Osteoblast (primary cell): Measurements from ENCODE around the gene NRDC. TPM values are rescaled to one million over a fixed set of nuclear protein-coding genes. Genes with fewer than 3 reads are reported as not detected.

Experiments used
- DNase-seq: peaks from one replicate; pipeline ENCODE4 v3.0.0; 2011; ENCODE audit warnings: low spot score, mixed read lengths; ENCODE audit not compliant: insufficient read length; ENCODE audit errors: missing footprints
- H2AFZ ChIP-seq: 2 replicates; pipeline ENCODE4 v1.6.0; 2011; ENCODE audit warnings: mild to moderate bottlenecking, low read length
- H3K27ac ChIP-seq: 2 replicates; pipeline ENCODE4 v1.5.1; 2011; ENCODE audit warnings: mild to moderate bottlenecking, low read depth, low read length, moderate library complexity
- H3K27me3 ChIP-seq: 2 replicates; pipeline ENCODE4 v1.6.0; 2012; ENCODE audit warnings: mild to moderate bottlenecking, control low read depth, inconsistent platforms, low read length, moderate library complexity; ENCODE audit not compliant: insufficient read depth
- H3K36me3 ChIP-seq: 2 replicates; pipeline ENCODE4 v1.5.1; 2011; ENCODE audit warnings: mild to moderate bottlenecking, low read length, control low read depth, moderate library complexity; ENCODE audit not compliant: insufficient read depth
- H3K4me1 ChIP-seq: 2 replicates; pipeline ENCODE4 v1.5.1; 2011; ENCODE audit warnings: mild to moderate bottlenecking, low read length, control low read depth, moderate library complexity; ENCODE audit not compliant: insufficient read depth
- H3K4me2 ChIP-seq: 2 replicates; pipeline ENCODE4 v1.6.0; 2011; ENCODE audit warnings: mild to moderate bottlenecking, low read length; ENCODE audit not compliant: insufficient read depth
- H3K4me3 ChIP-seq: fragments of 200-600 bp; sonication (generic); 3 replicates; pipeline ENCODE4 v1.5.1; 2012; ENCODE audit warnings: mild to moderate bottlenecking, low read length, inconsistent platforms; ENCODE audit not compliant: insufficient read depth
- H3K79me2 ChIP-seq: 2 replicates; pipeline ENCODE4 v1.6.0; 2012; ENCODE audit warnings: mild to moderate bottlenecking, low read length, control low read depth, inconsistent platforms; ENCODE audit not compliant: insufficient read depth
- H3K9me3 ChIP-seq: 2 replicates; pipeline ENCODE4 v1.5.1; 2011; ENCODE audit warnings: low read depth, low read length, control low read depth
- H4K20me1 ChIP-seq: 2 replicates; pipeline ENCODE4 v1.6.0; 2012; ENCODE audit warnings: mild to moderate bottlenecking, low read length, control low read depth; ENCODE audit not compliant: insufficient read depth
- CTCF ChIP-seq: IDR thresholded peaks from 2 replicates; pipeline ENCODE4 v1.5.1; 2011; ENCODE audit warnings: mild to moderate bottlenecking, low read depth, low read length, moderate library complexity; ENCODE audit errors: extremely low read depth
- total RNA-seq: library from RNA; depleted of rRNA; stranded (reverse); fragments of >200 nt; gene quantifications from 2 replicates; pipeline ENCODE4 v1.2.3, GENCODE V29; 2012

NRDC gene
- total RNA-seq, 1 donor, result 81.4 TPM

- DNase-seq, result peak; percentile 74
- Histone ChIP-seq H4K20me1 (no peaks in the 10 kb centered on the region), H3K79me2 (no peaks in the 10 kb centered on the region), H3K4me2 (peak overlapping the region; percentile 17), H3K4me1 (peaks cover 42% of the 10 kb centered on the region), H2AFZ (no peak overlapping the region), H3K27ac (peak overlapping the region; percentile 60), H3K27me3 (no peaks in the 10 kb centered on the region), H3K36me3 (no peaks in the 10 kb centered on the region), H3K9me3 (no peaks in the 10 kb centered on the region), H3K4me3 (no peak overlapping the region)
- TF ChIP-seq CTCF, result no peak
Observed at GRCh38 chr1:51924455-51924854, 45.9 kb upstream of the NRDC start.

GRCh38 chr1:51922040-51922439 is 43.5 kb upstream of the NRDC start:
- no peak for DNase-seq
- no peaks in the 10 kb centered on the region for H3K27me3 ChIP-seq
- H3K4me2 ChIP-seq, result no peak overlapping the region
- H3K79me2 ChIP-seq, result no peaks in the 10 kb centered on the region
- peaks cover 34% of the 10 kb centered on the region for H3K4me1 ChIP-seq
- H4K20me1 ChIP-seq, result no peaks in the 10 kb centered on the region
- no peaks in the 10 kb centered on the region for H3K9me3 ChIP-seq
- no peak overlapping the region for H3K4me3 ChIP-seq
- no peak for TF ChIP-seq CTCF
- no peak overlapping the region for H2AFZ ChIP-seq
- H3K27ac ChIP-seq, result no peak overlapping the region
- H3K36me3 ChIP-seq, result no peaks in the 10 kb centered on the region

- Histone ChIP-seq H3K79me2 (no peaks in the 10 kb centered on the region), H3K4me3 (no peak overlapping the region), H3K4me1 (peaks cover 26% of the 10 kb centered on the region), H3K27ac (no peak overlapping the region), H2AFZ (no peak overlapping the region), H3K27me3 (no peaks in the 10 kb centered on the region), H3K36me3 (no peaks in the 10 kb centered on the region), H3K9me3 (no peaks in the 10 kb centered on the region), H4K20me1 (no peaks in the 10 kb centered on the region), H3K4me2 (no peak overlapping the region)
- DNase-seq, result no peak
- no peak for TF ChIP-seq CTCF
Observed at GRCh38 chr1:51920130-51920529, 41.6 kb upstream of the NRDC start.

- Histone ChIP-seq H3K79me2 (no peaks in the 10 kb centered on the region), H3K4me1 (peaks cover 22% of the 10 kb centered on the region), H3K4me2 (no peak overlapping the region), H3K4me3 (no peak overlapping the region), H3K9me3 (no peaks in the 10 kb centered on the region), H3K27ac (no peak overlapping the region), H3K36me3 (no peaks in the 10 kb centered on the region), H2AFZ (no peak overlapping the region), H3K27me3 (no peaks in the 10 kb centered on the region), H4K20me1 (no peaks in the 10 kb centered on the region)
- no peak for DNase-seq
- no peak for TF ChIP-seq CTCF
Observed at GRCh38 chr1:51919684-51920083, 41.2 kb upstream of the NRDC start.
